HCT116 (cell line): ENCODE measurements around the gene CEACAM6. TPM values are rescaled to one million over a fixed set of nuclear protein-coding genes. Genes with fewer than 3 reads are reported as not detected.

Source experiments
- ATAC-seq: fragments of 200-7000 bp; cut with Tn5 transposase; 2 replicates; pipeline ENCODE4 v1.9.1; 2020; ENCODE audit warnings: mild to moderate bottlenecking, moderate library complexity
- BruUV-seq: library from RNA; stranded (reverse); fragments of 400-500 nt; replicated peaks from 2 replicates; lab custom pipeline; 2021; lab: Mats Ljungman, UMichigan
- CTCF ChIA-PET: fragments of 300-600 bp; sonication (Branson Sonifier 250); formaldehyde crosslinking; loops from one replicate; lab custom pipeline; 2021; ENCODE audit warnings: antibody characterized with exemption; lab: Charles Lee
- POLR2A ChIA-PET: fragments of 300-600, 350-600 bp; sonication (Branson Sonifier 250); formaldehyde crosslinking; loops from one replicate; lab custom pipeline; 2021; ENCODE audit warnings: antibody characterized with exemption; lab: Charles Lee
- RAD21 ChIA-PET, 2 experiments: fragments of 300-600 bp; sonication (Branson Sonifier 250); formaldehyde crosslinking; loops; one replicate each; lab custom pipeline; 2023; ENCODE audit warnings: low total read pairs in 2 of 2; ENCODE audit not compliant: uncharacterized antibody in 2 of 2, unreplicated experiment in 2 of 2, low non-redundant PET in 1 of 2; lab: Charles Lee
- DNase-seq: peaks from one replicate; pipeline ENCODE4 v3.0.0-alpha.2; 2010; ENCODE audit warnings: low read depth, low spot score
- H2AFZ ChIP-seq: fragments of 200-600 bp; shearing (Covaris generic), sonication (generic); 2 replicates; pipeline ENCODE4 v1.6.1; 2017; ENCODE audit warnings: low read depth, mixed run types, mixed read lengths, antibody characterized with exemption, low read length; ENCODE audit not compliant: poor library complexity, severe bottlenecking
- H3K27ac ChIP-seq: 2 replicates; pipeline ENCODE4 v1.5.1; 2012; ENCODE audit warnings: low read depth, low read length
- H3K27me3 ChIP-seq: fragments of 200-600 bp; sonication (generic); 2 replicates; pipeline ENCODE4 v1.6.1; 2016; ENCODE audit warnings: mixed run types, low read length, mixed read lengths; ENCODE audit not compliant: insufficient read depth
- H3K36me3 ChIP-seq, 2 experiments: fragments of 200-500 bp in 1 of 2; fragments of 200-600 bp in 1 of 2; sonication (Bioruptor generic) in 1 of 2; sonication (generic) in 1 of 2; 2 replicates each; pipeline versions ENCODE4 v1.5.1 to v1.6.1; 2014 to 2016; ENCODE audit warnings: low read length in 2 of 2, inconsistent platforms in 1 of 2, mixed read lengths in 1 of 2, mixed run types in 1 of 2; ENCODE audit not compliant: insufficient read depth in 2 of 2, control insufficient read depth in 1 of 2
- H3K4me1 ChIP-seq, 2 experiments: fragments of 200-600 bp in 1 of 2; sonication (generic) in 1 of 2; 2 replicates each; pipeline versions ENCODE4 v1.5.1 to v1.6.1; 2012 to 2017; ENCODE audit warnings: low read length in 2 of 2, inconsistent platforms in 1 of 2, mild to moderate bottlenecking in 1 of 2, mixed read lengths in 1 of 2, mixed run types in 1 of 2, moderate library complexity in 1 of 2; ENCODE audit not compliant: insufficient read depth in 2 of 2, control insufficient read depth in 1 of 2
- H3K4me2 ChIP-seq: fragments of 200-600 bp; sonication (generic); 2 replicates; pipeline ENCODE4 v1.6.1; 2017; ENCODE audit warnings: mixed run types, low read length, mixed read lengths
- H3K4me3 ChIP-seq, 2 experiments: fragments of 200-600 bp in 1 of 2; sonication (generic) in 1 of 2; replicated peaks in 1 of 2; 2 replicates each; pipeline ENCODE4 v1.5.1; 2011 to 2016; ENCODE audit warnings: low read length in 2 of 2, control low read depth in 1 of 2, low read depth in 1 of 2, mild to moderate bottlenecking in 1 of 2, mixed read lengths in 1 of 2, mixed run types in 1 of 2
- H3K79me2 ChIP-seq: fragments of 200-600 bp; sonication (generic); 2 replicates; pipeline ENCODE4 v1.6.1; 2017; ENCODE audit warnings: mild to moderate bottlenecking, mixed run types, low read length, moderate library complexity, mixed read lengths; ENCODE audit not compliant: insufficient read depth
- H3K9ac ChIP-seq: fragments of 200-600 bp; sonication (generic); 2 replicates; pipeline ENCODE4 v1.6.1; 2016; ENCODE audit warnings: low read length, mixed read lengths
- H3K9me2 ChIP-seq: fragments of 200-600 bp; sonication (generic), shearing (Covaris generic); 2 replicates; pipeline ENCODE4 v1.6.1; 2017; ENCODE audit warnings: mixed run types, mild to moderate bottlenecking, moderate library complexity; ENCODE audit not compliant: insufficient read depth
- H3K9me3 ChIP-seq, 2 experiments: fragments of 200-500 bp in 1 of 2; fragments of 200-600 bp in 1 of 2; sonication (Bioruptor generic) in 1 of 2; sonication (generic) in 1 of 2; 2 replicates each; pipeline ENCODE4 v1.6.1; 2014 to 2017; ENCODE audit warnings: low read length in 2 of 2, mixed read lengths in 2 of 2, inconsistent platforms in 1 of 2, low read depth in 1 of 2, mild to moderate bottlenecking in 1 of 2, mixed run types in 1 of 2, moderate library complexity in 1 of 2; ENCODE audit not compliant: control insufficient read depth in 1 of 2, insufficient read depth in 1 of 2
- H4K20me1 ChIP-seq: fragments of 200-600 bp; sonication (generic), shearing (Covaris generic); 2 replicates; pipeline ENCODE4 v1.6.1; 2017; ENCODE audit warnings: mixed run types, mild to moderate bottlenecking, moderate library complexity; ENCODE audit not compliant: insufficient read depth
- ATF3 ChIP-seq: IDR thresholded peaks from 2 replicates; pipeline ENCODE4 v1.6.1; 2012
- EGR1 ChIP-seq: IDR thresholded peaks from 2 replicates; pipeline ENCODE4 v1.6.1; 2012; ENCODE audit warnings: low read depth
- ELF1 ChIP-seq: IDR thresholded peaks from 2 replicates; pipeline ENCODE4 v1.6.1; 2012; ENCODE audit warnings: low read depth, borderline replicate concordance
- FOSL1 ChIP-seq: IDR thresholded peaks from 2 replicates; pipeline ENCODE4 v1.6.1; 2012; ENCODE audit warnings: low read depth
- JUND ChIP-seq: IDR thresholded peaks from 2 replicates; pipeline ENCODE4 v1.6.1; 2012
- POLR2AphosphoS5 ChIP-seq: IDR thresholded peaks from 2 replicates; pipeline ENCODE4 v1.6.1; 2011; ENCODE audit warnings: mild to moderate bottlenecking, low read depth, low read length, moderate library complexity
- REST ChIP-seq: IDR thresholded peaks from 2 replicates; pipeline ENCODE4 v1.6.1; 2012; ENCODE audit warnings: low read depth
- SIN3A ChIP-seq: IDR thresholded peaks from 2 replicates; pipeline ENCODE4 v1.6.1; 2012; ENCODE audit warnings: low read depth
- TCF7L2 ChIP-seq: IDR thresholded peaks from 2 replicates; pipeline ENCODE4 v1.7.0; 2011; ENCODE audit warnings: borderline replicate concordance, inconsistent platforms; ENCODE audit not compliant: insufficient read depth, insufficient read length; ENCODE audit errors: extremely low read depth
- ZFX ChIP-seq: fragments of 450-650 bp; IDR thresholded peaks from 2 replicates; pipeline ENCODE4 v1.6.1; 2017
- intact Hi-C: fragments of 100-400 bp; cut with micrococcal nuclease; formaldehyde crosslinking; loops from 2 replicates; pipeline ENCODE4 v1.10.0; 2022
- total RNA-seq: library from RNA; stranded (reverse); gene quantifications from one replicate; pipeline ENCODE4 v1.2.1, GENCODE V29; 2021; ENCODE audit not compliant: unreplicated experiment
- TF ChIP-seq, protein P1 (sequence below): IDR thresholded peaks from 2 replicates; pipeline ENCODE4 v1.6.1; 2011; ENCODE audit warnings: mild to moderate bottlenecking, low read length, moderate library complexity; ENCODE audit not compliant: insufficient replicate concordance; ENCODE audit errors: extremely low read depth

The CEACAM6 gene
- total RNA-seq, 1 experiment from 2014 or later: 0.59 TPM

- TF ChIP-seq ATF3 (no peak), FOSL1 (no peak), POLR2AphosphoS5 (no peak), EGR1 (no peak), ELF1 (no peak), SIN3A (no peak), ZFX (no peak), TCF7L2 (no peak)
- TF ChIP-seq, protein P1, sequence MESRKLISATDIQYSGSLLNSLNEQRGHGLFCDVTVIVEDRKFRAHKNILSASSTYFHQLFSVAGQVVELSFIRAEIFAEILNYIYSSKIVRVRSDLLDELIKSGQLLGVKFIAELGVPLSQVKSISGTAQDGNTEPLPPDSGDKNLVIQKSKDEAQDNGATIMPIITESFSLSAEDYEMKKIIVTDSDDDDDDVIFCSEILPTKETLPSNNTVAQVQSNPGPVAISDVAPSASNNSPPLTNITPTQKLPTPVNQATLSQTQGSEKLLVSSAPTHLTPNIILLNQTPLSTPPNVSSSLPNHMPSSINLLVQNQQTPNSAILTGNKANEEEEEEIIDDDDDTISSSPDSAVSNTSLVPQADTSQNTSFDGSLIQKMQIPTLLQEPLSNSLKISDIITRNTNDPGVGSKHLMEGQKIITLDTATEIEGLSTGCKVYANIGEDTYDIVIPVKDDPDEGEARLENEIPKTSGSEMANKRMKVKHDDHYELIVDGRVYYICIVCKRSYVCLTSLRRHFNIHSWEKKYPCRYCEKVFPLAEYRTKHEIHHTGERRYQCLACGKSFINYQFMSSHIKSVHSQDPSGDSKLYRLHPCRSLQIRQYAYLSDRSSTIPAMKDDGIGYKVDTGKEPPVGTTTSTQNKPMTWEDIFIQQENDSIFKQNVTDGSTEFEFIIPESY: no peak
Observed at GRCh38 chr19:41808663-41809566, 53.6 kb downstream of the CEACAM6 start (continued).

DNA sequence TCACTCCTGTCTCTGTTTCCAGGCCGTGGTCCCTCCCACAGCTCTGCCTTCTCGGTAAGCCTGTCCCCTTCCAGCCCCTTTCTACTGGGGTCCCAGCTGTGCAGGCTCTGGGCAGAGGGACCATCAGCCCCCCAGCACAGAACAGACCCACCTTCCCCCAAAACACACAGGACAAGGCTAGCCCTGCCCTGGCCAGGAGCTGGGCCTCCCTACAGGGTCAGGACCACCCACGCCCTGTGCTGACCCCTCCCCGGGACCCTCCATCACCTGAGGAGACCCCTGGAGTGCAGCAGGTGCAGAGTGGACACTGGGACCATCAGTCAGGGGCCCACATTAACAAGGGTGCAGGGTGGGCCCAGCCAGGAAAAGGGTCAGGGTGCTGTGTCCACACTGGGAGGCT is 55.0 kb downstream of the CEACAM6 start:
- ChIA-PET POLR2A (no interaction called here), RAD21 (no interaction called here), CTCF (interaction anchor here (1.6 to 2.0 kb wide), 2 partner anchors 15 to 17 kb away, joined by 6 to 7 read pairs; no protein-coding TSS in a partner anchor)
- H3K79me2 ChIP-seq: no peaks in the 10 kb centered on the region
- H3K36me3 ChIP-seq: no peaks in the 10 kb centered on the region
- H3K4me3 ChIP-seq: no peak overlapping the region
- H3K9me3 ChIP-seq: no peaks in the 10 kb centered on the region
- intact Hi-C loops: no loop called here
- DNase-seq: no peak
- TF ChIP-seq EGR1 (no peak), REST (no peak), TCF7L2 (no peak), JUND (no peak)
- H3K4me2 ChIP-seq: no peak overlapping the region
- H3K27ac ChIP-seq: no peak overlapping the region
- BruUV-seq: no TSS peak
- peaks cover under 1% of the 10 kb centered on the region; the same call in 1 of the 2 replicates for H3K27me3 ChIP-seq
- H4K20me1 ChIP-seq: no peaks in the 10 kb centered on the region
- H2AFZ ChIP-seq: no peak overlapping the region
- H3K9ac ChIP-seq: no peak overlapping the region
- ATAC-seq: no peak
- no peaks in the 10 kb centered on the region for H3K9me2 ChIP-seq
- no peaks in the 10 kb centered on the region for H3K4me1 ChIP-seq
